Measurements from ENCODE around the gene PTGDR. TPM values are rescaled to one million over a fixed set of nuclear protein-coding genes. Genes with fewer than 3 reads are reported as not detected.

PTGDR gene
- total and polyA plus RNA-seq, 2 of the 8 experiments (the other 6 are each of a cell fraction or from before 2014, with no cell fraction given), result 0.22 to 0.83 TPM

DNA sequence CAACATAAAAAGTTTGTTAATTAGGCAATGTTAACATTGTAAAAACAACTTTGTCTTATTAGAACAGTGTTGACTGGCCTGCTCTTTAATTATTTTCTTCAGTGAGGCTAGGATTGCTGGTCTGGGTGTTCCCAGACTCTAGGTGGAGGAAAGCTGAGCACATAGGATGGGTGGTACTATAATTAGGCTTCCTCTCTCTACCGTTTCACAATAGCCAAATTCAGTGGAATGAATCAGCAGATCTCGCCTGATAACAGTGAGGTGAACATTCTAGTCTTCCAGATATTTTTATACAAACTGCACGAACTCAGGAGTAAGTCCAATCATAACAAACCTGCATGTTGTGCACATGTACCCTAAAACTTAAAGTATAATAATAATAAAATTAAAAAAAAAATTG, 11.9 kb downstream of the PTGDR start:
- H3K79me1 ChIP-seq (ENCODE audit: low read depth, low read length), result no peaks in the 10 kb centered on the region
- POLR2A ChIA-PET (ENCODE audit: partially characterized antibody), result no interaction called here
- H3K36me3 ChIP-seq (ENCODE audit: control insufficient read depth in 2 of 4, insufficient read depth in 4 of 4, low read length in 3 of 4), result no peaks in the 10 kb centered on the region
- no peak overlapping the region for H3K23ac ChIP-seq (ENCODE audit: insufficient read length)
- no peak overlapping the region for H2BK12ac ChIP-seq (ENCODE audit: low read depth, low read length)
- peaks cover 0 to 4% (median 0%) of the 10 kb centered on the region in 4 experiments; a peak in 1 of 7 replicates for H3K4me1 ChIP-seq (replicated peaks in 1 of 4; ENCODE audit: control insufficient read depth in 3 of 4, insufficient read depth in 4 of 4, low read length in 3 of 4)
- H2BK120ac ChIP-seq (replicated peaks; ENCODE audit: low read depth, low read length), result no peak overlapping the region
- no peaks in the 10 kb centered on the region for H4K20me1 ChIP-seq (replicated peaks in 1 of 2; ENCODE audit: control insufficient read depth in 1 of 2, insufficient read depth in 2 of 2, low read length in 2 of 2)
- CTCF ChIA-PET (ENCODE audit: partially characterized antibody), result interaction anchor here (0.6 to 0.8 kb wide), 2 partner anchors 10 to 16 kb away, joined by 3 to 5 read pairs; no protein-coding TSS in a partner anchor
- 75% methylated on average over 3 of the region's 3 CpGs; no CpG with 5 or more reads in 1 of the 2 experiments for WGBS, 2 experiments (ENCODE audit: extremely low coverage in 1 of 2, insufficient coverage in 1 of 2, insufficient read length in 1 of 2, insufficient replicate concordance in 2 of 2, low coverage in 1 of 2, low lambda C conversion rate in 2 of 2, missing lambda C conversion rate in 1 of 2)
- no peaks in the 10 kb centered on the region for H3K9me3 ChIP-seq (ENCODE audit: insufficient read depth in 2 of 2, low read depth in 1 of 2, low read length in 1 of 2)
- no peaks in the 10 kb centered on the region for H3K79me2 ChIP-seq (ENCODE audit: control insufficient read depth in 1 of 2, insufficient read depth in 2 of 2, low read length in 2 of 2)
- H2AFZ ChIP-seq (ENCODE audit: low read length), result no peak overlapping the region
- H3K14ac ChIP-seq (ENCODE audit: insufficient read length), result no peak overlapping the region
- DNase-seq (ENCODE audit: low read depth in 1 of 2, low spot score in 2 of 2), result no peak
- no peak overlapping the region for H3K4me2 ChIP-seq (ENCODE audit: insufficient read depth in 1 of 2, low read depth in 2 of 2, low read length in 2 of 2)
- no peak overlapping the region for H2BK20ac ChIP-seq (ENCODE audit: low read length)
- TF ChIP-seq, protein P1, sequence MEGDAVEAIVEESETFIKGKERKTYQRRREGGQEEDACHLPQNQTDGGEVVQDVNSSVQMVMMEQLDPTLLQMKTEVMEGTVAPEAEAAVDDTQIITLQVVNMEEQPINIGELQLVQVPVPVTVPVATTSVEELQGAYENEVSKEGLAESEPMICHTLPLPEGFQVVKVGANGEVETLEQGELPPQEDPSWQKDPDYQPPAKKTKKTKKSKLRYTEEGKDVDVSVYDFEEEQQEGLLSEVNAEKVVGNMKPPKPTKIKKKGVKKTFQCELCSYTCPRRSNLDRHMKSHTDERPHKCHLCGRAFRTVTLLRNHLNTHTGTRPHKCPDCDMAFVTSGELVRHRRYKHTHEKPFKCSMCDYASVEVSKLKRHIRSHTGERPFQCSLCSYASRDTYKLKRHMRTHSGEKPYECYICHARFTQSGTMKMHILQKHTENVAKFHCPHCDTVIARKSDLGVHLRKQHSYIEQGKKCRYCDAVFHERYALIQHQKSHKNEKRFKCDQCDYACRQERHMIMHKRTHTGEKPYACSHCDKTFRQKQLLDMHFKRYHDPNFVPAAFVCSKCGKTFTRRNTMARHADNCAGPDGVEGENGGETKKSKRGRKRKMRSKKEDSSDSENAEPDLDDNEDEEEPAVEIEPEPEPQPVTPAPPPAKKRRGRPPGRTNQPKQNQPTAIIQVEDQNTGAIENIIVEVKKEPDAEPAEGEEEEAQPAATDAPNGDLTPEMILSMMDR (IDR thresholded peaks at IDR 0.05; ENCODE audit: control extremely low read depth in 1 of 3, insufficient read depth in 1 of 3, low read depth in 1 of 3, low read length in 3 of 3), result no peak
- H3K27me3 ChIP-seq (replicated peaks in 1 of 4; ENCODE audit: control insufficient read depth in 3 of 4, extremely low read depth in 1 of 4, insufficient read depth in 3 of 4, low read length in 3 of 4), result no peaks in the 10 kb centered on the region
- no peak overlapping the region for H3K4ac ChIP-seq (replicated peaks; ENCODE audit: insufficient read length, low read depth, low read length)
- H3K4me3 ChIP-seq (ENCODE audit: extremely low read depth in 1 of 4, insufficient read depth in 2 of 4, low read depth in 3 of 4, low read length in 4 of 4), result no peak overlapping the region
- no peak overlapping the region for H4K5ac ChIP-seq (ENCODE audit: insufficient read length, low read depth, low read length)
- no peak for FAIRE-seq
- H3K27ac ChIP-seq (ENCODE audit: low read depth, low read length), result no peak overlapping the region
- no peak overlapping the region for H4K8ac ChIP-seq (ENCODE audit: extremely low read depth, insufficient read depth, low read length)
- no peaks in the 10 kb centered on the region; the same call in 1 of the 2 replicates for H3K23me2 ChIP-seq (ENCODE audit: low read depth, low read length)
- no peak overlapping the region for H3K9ac ChIP-seq (replicated peaks in 1 of 4; ENCODE audit: extremely low read depth in 1 of 4, low read depth in 3 of 4, low read length in 3 of 4)
- no peak overlapping the region for H3K18ac ChIP-seq (ENCODE audit: extremely low read depth, low read length)
- H2AK5ac ChIP-seq (ENCODE audit: low read depth, low read length), result no peak overlapping the region
- no peak overlapping the region for H2BK5ac ChIP-seq (ENCODE audit: low read depth, low read length)
- no peak overlapping the region for H3K56ac ChIP-seq (replicated peaks; ENCODE audit: insufficient read length, low read depth, low read length)
- no peak overlapping the region for H2BK15ac ChIP-seq (ENCODE audit: low read length)
- H4K91ac ChIP-seq (replicated peaks; ENCODE audit: insufficient read length, low read length), result no peak overlapping the region

All from H1 (cell line).